Activated CD8-positive, alpha-beta memory T cell treated with anti-CD3 and anti-CD28 coated beads for 36 hours (primary cell): ENCODE data around the gene DGCR2. TPM values are rescaled to one million over a fixed set of nuclear protein-coding genes. Genes with fewer than 3 reads are reported as not detected.

Experiments
- CTCF ChIA-PET: fragments of 350-600 bp; sonication (Branson Sonifier 250); formaldehyde crosslinking; loops from one replicate; lab custom pipeline; 2021; ENCODE audit warnings: antibody characterized with exemption; lab: Charles Lee
- POLR2A ChIA-PET: fragments of 350-600 bp; sonication (Branson Sonifier 250); formaldehyde crosslinking; loops from one replicate; lab custom pipeline; 2021; ENCODE audit warnings: antibody characterized with exemption; lab: Charles Lee
- total RNA-seq, 2 experiments: library from RNA; stranded (reverse); gene quantifications; one replicate each; pipeline ENCODE4 v1.2.3, GENCODE V29; 2021

Gene DGCR2
- total RNA-seq, 2 experiments from 2014 or later, result 23.7 to 25.0 TPM

DNA sequence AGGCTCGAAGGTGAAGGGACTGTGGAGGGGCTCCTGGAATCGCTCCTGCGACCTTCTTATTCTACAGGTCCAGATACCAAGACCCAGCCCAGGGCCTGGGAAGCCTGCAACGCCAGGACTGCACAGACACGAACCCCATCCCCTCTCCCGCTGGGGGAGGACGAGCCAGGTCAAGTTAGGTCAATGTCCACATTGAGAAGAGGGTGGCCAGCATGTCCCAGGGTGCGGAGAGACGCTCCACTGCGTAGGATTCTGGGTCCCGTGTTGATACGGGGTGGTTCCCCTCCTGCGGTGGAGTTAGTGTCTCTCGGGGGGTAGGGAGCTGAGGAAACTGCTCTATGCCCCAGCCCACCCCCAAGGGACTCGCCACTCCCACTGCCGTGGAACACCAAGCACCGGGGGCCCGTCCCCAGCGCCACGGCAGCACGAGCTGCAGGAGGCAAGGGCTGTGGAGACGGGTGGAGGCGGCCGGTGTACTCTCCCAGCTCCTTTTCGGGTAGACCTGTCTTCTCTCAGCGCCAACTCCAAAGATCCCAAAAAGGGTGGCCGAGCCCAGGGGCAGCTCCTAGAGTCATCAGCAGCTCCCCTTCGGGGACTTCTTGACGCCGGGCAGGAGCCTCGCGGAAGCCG is 26.3 kb upstream of the DGCR2 start:
- POLR2A ChIA-PET, result no interaction called here
- CTCF ChIA-PET, result interaction anchor here (0.8 kb wide), 1 partner anchor 10 kb away, joined by 3 read pairs; no protein-coding TSS in a partner anchor

GRCh38 chr22:19147195-19147780 is 25.1 kb upstream of the DGCR2 start:
- CTCF ChIA-PET, result interaction anchor here (0.8 kb wide), 1 partner anchor 11 kb away, joined by 3 read pairs; no protein-coding TSS in a partner anchor
- POLR2A ChIA-PET, result no interaction called here

GRCh38 chr22:19146215-19146968 is 24.2 kb upstream of the DGCR2 start:
- CTCF ChIA-PET, result interaction anchor here (2.0 kb wide), 1 partner anchor 10 kb away, joined by 4 read pairs; no protein-coding TSS in a partner anchor
- POLR2A ChIA-PET, result no interaction called here

GRCh38 chr22:19143967-19144400 is 21.8 kb upstream of the DGCR2 start:
- CTCF ChIA-PET, result interaction anchor here (0.8 to 1.9 kb wide), 8 partner anchors 11 to 486 kb away, joined by 3 to 10 read pairs (median 4); partner anchors contain the start of gene SLC25A1
- POLR2A ChIA-PET, result interaction anchor here (0.6 to 1.1 kb wide), 10 partner anchors 10 to 336 kb away, joined by 3 to 11 read pairs (median 3); partner anchors contain the start of genes CDC45, DGCR2 and HIRA

GRCh38 chr22:19143212-19143611 is 21.0 kb upstream of the DGCR2 start:
- POLR2A ChIA-PET, result interaction anchor here (0.6 to 1.1 kb wide), 7 partner anchors 11 to 337 kb away, joined by 3 to 11 read pairs (median 3); partner anchors contain the start of genes CDC45 and DGCR2
- CTCF ChIA-PET, result interaction anchor here (0.6 to 1.5 kb wide), 2 partner anchors 9 to 487 kb away, joined by 4 to 5 read pairs; no protein-coding TSS in a partner anchor

GRCh38 chr22:19142394-19142793 is 20.2 kb upstream of the DGCR2 start:
- ChIA-PET CTCF (interaction anchor here (1.5 kb wide), 1 partner anchor 487 kb away, joined by 4 read pairs; no protein-coding TSS in a partner anchor), POLR2A (no interaction called here)

DNA sequence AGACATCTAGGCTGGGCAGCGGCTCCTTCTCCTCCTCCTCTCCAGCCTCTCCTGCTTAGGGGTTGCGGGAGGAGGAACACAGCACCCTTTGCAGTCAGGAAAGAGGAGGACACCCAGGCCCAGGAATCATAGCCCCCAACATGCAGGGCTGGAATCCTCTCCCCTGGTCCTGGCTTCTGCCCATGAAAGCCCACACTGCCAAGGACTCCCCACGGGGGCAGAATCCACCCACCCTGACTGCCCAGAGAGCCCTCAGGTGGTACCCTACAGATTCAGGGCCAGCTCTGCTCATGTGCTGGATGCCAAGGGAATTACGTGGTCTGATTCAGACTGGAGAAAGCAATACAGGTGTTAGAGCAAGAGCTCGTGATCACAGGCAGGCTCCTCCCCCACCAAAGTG is 17.8 kb upstream of the DGCR2 start:
- POLR2A ChIA-PET, result no interaction called here
- CTCF ChIA-PET, result no interaction called here

DNA sequence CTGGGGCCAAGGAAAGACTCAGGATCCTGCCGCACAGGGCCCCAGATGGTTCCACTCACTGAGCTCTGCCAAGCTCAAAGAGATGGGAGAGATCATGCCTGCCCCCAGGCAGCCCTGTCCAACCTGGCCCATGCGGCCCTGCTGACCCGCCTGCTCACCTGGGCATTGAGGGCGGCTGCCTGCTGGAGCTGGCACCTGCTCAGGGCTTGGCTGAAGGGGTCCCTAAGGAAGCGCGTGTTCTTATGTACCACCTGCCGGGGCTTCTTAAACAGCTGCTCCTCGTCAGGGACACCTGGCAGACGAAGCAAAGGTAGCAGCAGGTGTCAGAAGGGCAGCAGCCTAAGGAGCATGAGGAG is 16.8 kb upstream of the DGCR2 start:
- ChIA-PET CTCF (interaction anchor here (0.5 kb wide), 1 partner anchor 156 kb away, joined by 3 read pairs; no protein-coding TSS in a partner anchor), POLR2A (no interaction called here)

GRCh38 chr22:19138217-19139000 is 16.2 kb upstream of the DGCR2 start:
- ChIA-PET CTCF (interaction anchor here (0.5 kb wide), 1 partner anchor 156 kb away, joined by 3 read pairs; no protein-coding TSS in a partner anchor), POLR2A (no interaction called here)

- POLR2A ChIA-PET, result no interaction called here
These were observed 15.4 kb upstream of the DGCR2 start for GRCh38 chr22:19137384-19138216.

DNA sequence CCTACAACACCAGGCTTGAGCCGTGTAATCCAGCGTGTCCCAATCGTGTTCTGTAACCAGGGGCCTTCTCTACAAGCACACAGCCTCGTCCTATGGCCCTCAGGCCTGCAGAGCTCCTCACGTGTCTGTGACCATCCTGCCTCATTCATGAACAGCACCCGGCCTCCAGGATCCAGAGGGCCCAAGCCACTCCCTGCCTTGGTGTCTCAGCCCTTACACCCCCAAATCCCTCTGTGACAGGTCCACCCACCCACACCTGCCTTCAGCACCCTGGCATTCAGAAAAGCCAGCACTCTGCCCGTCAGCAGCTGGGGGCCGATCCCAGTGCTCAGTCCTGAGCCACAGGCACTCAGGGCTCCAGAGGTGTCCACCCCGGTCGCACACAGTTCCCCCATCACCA is 14.7 kb upstream of the DGCR2 start:
- CTCF ChIA-PET, result no interaction called here
- POLR2A ChIA-PET, result no interaction called here

More at GRCh38 chr22:19137384-19138216, 15.4 kb upstream of the DGCR2 start:
- CTCF ChIA-PET, result no interaction called here

- CTCF ChIA-PET, result no interaction called here
These were observed 12.7 kb upstream of the DGCR2 start for GRCh38 chr22:19134874-19135273.

GRCh38 chr22:19134176-19134831 is 12.1 kb upstream of the DGCR2 start:
- CTCF ChIA-PET, result no interaction called here
- POLR2A ChIA-PET, result no interaction called here

More at GRCh38 chr22:19134874-19135273, 12.7 kb upstream of the DGCR2 start:
- POLR2A ChIA-PET, result no interaction called here

- POLR2A ChIA-PET, result no interaction called here
- CTCF ChIA-PET, result interaction anchor here (1.2 kb wide), 1 partner anchor 11 kb away, joined by 7 read pairs; the partner anchor contains the start of gene ESS2
These were observed 11.3 kb upstream of the DGCR2 start for GRCh38 chr22:19133561-19133960.

DNA sequence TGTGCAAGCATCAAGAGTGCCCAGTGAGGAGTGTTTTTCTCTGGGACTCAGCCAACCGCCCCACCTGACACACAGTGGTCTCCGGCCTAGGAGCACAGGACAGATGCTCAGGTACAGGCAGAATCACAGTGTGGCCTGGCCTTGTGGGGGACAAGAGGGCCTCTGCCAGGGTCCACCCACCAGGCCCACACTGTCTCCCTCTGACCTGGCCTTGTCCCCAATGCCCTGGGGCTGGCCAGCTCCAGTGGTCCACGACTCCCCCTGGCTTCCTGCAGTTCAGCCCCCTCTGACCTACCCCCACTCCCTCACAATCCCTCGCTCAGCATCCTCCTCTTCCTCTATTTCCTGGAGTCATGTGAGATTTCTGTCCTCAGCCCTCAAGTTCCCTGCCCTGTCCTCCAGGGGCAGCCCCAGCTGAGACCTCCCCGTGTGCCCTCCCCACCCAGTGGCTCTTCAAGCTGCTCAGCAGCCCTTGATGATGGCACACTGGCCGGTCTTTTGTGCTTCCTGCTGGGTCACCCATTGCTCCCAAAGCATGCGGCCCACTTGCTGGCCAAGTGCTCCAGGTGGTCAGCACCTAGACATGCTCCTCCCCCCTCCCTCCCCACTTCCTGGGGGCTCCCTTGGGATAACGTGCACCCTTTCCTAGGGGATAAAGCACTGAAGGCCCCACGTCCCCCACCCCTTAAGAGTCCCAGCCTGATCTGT is 10.6 kb upstream of the DGCR2 start:
- POLR2A ChIA-PET, result no interaction called here

DNA sequence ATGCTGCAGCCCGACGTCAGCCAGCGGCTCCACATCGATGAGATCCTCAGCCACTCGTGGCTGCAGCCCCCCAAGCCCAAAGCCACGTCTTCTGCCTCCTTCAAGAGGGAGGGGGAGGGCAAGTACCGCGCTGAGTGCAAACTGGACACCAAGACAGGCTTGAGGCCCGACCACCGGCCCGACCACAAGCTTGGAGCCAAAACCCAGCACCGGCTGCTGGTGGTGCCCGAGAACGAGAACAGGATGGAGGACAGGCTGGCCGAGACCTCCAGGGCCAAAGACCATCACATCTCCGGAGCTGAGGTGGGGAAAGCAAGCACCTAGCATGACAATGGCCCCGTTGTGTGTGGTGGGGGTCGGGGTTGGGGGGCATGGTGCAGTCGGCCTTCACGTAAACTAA is 9.9 kb upstream of the DGCR2 start:
- ChIA-PET CTCF (no interaction called here), POLR2A (no interaction called here)

More for the DNA sequence above, 10.6 kb upstream of the DGCR2 start:
- CTCF ChIA-PET, result interaction anchor here (1.2 kb wide), 1 partner anchor 12 kb away, joined by 7 read pairs; the partner anchor contains the start of gene ESS2

DNA sequence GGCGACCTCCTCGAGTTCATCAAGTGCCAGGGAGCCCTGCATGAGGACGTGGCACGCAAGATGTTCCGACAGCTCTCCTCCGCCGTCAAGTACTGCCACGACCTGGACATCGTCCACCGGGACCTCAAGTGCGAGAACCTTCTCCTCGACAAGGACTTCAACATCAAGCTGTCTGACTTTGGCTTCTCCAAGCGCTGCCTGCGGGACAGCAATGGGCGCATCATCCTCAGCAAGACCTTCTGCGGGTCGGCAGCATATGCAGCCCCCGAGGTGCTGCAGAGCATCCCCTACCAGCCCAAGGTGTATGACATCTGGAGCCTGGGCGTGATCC is 9.4 kb upstream of the DGCR2 start:
- CTCF ChIA-PET, result no interaction called here
- POLR2A ChIA-PET, result no interaction called here
